Astrocyte (in vitro differentiated cells and primary cell): ENCODE data around the gene AMPH.

Source experiments
- CTCF ChIP-seq: IDR thresholded peaks from 2 replicates; pipeline ENCODE4 v1.5.1; 2011; ENCODE audit warnings: low read depth, mild to moderate bottlenecking, inconsistent platforms, low read length, moderate library complexity; ENCODE audit not compliant: insufficient read depth
- EZH2 ChIP-seq: IDR thresholded peaks from 2 replicates; pipeline ENCODE4 v1.6.1; 2012; ENCODE audit warnings: mild to moderate bottlenecking, low read length, inconsistent platforms; ENCODE audit not compliant: insufficient read depth

- TF ChIP-seq CTCF, result no peak
- TF ChIP-seq EZH2, result no peak
These were observed 57.1 kb downstream of the AMPH start for GRCh38 chr7:38574086-38574485.
